Measurements from ENCODE around the gene KREMEN1. TPM values are rescaled to one million over a fixed set of nuclear protein-coding genes. Genes with fewer than 3 reads are reported as not detected.

KREMEN1 gene
- total and polyA plus RNA-seq, 4 donors: 1.2 to 22.6 (median 3.8) TPM

DNA sequence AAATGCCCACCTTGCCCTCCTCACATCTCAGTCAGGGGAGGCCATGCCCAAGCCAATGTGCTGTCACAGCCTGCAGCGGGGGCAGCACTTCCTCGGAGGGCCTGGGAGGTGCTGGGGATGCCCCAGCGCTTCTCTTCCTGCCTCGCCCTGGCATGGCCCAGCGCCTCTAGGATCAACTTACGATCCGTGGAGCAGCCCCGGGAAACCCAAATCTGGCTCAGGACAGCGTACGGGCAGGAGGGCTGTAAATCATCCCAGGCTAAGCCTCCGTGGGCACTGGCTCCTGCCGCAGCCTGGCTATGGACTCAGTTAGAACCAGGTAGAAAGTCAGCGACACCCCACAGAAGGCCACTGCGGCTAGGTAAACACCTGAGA lies 71.9 kb downstream of the KREMEN1 start:
- no peak overlapping the region for H3K4me3 ChIP-seq (ENCODE audit: low read depth in 1 of 3, low read length in 3 of 3)
- no peak overlapping the region for H3K27ac ChIP-seq (ENCODE audit: low read depth in 1 of 2, low read length in 2 of 2)
- 93% methylated on average over 14 of the region's 14 CpGs for WGBS
- H3K36me3 ChIP-seq (ENCODE audit: control insufficient read depth in 4 of 4, insufficient read depth in 3 of 4, low read depth in 1 of 4, low read length in 3 of 4): peaks cover 0 to 8% (median 3%) of the 10 kb centered on the region in 4 donors
- H3K4me1 ChIP-seq (ENCODE audit: control insufficient read depth in 4 of 4, insufficient read depth in 4 of 4, low read length in 3 of 4): peaks cover 0 to 4% (median 4%) of the 10 kb centered on the region in 4 donors
- no peaks in the 10 kb centered on the region for H3K9me3 ChIP-seq (ENCODE audit: control insufficient read depth in 4 of 4, low read length in 3 of 4)
- DNase-seq (ENCODE audit: low spot score): peak; percentile 14
- no peak overlapping the region for H3K9ac ChIP-seq (ENCODE audit: low read depth in 1 of 2, low read length in 2 of 2)
- no peaks in the 10 kb centered on the region for H3K27me3 ChIP-seq (ENCODE audit: control insufficient read depth in 4 of 4, insufficient read depth in 4 of 4, low read length in 3 of 4)
- no peak for TF ChIP-seq YY1 (IDR thresholded peaks at IDR 0.05)
- no peak for TF ChIP-seq RAD21 (IDR thresholded peaks at IDR 0.05)
- TF ChIP-seq HNF4A (conservative IDR thresholded peaks at IDR 0.05): no peak
- TF ChIP-seq, protein P1, sequence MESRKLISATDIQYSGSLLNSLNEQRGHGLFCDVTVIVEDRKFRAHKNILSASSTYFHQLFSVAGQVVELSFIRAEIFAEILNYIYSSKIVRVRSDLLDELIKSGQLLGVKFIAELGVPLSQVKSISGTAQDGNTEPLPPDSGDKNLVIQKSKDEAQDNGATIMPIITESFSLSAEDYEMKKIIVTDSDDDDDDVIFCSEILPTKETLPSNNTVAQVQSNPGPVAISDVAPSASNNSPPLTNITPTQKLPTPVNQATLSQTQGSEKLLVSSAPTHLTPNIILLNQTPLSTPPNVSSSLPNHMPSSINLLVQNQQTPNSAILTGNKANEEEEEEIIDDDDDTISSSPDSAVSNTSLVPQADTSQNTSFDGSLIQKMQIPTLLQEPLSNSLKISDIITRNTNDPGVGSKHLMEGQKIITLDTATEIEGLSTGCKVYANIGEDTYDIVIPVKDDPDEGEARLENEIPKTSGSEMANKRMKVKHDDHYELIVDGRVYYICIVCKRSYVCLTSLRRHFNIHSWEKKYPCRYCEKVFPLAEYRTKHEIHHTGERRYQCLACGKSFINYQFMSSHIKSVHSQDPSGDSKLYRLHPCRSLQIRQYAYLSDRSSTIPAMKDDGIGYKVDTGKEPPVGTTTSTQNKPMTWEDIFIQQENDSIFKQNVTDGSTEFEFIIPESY (IDR thresholded peaks at IDR 0.05): no peak
- TF ChIP-seq FOXA1 (IDR thresholded peaks at IDR 0.05): no peak
- TF ChIP-seq, protein P2, sequence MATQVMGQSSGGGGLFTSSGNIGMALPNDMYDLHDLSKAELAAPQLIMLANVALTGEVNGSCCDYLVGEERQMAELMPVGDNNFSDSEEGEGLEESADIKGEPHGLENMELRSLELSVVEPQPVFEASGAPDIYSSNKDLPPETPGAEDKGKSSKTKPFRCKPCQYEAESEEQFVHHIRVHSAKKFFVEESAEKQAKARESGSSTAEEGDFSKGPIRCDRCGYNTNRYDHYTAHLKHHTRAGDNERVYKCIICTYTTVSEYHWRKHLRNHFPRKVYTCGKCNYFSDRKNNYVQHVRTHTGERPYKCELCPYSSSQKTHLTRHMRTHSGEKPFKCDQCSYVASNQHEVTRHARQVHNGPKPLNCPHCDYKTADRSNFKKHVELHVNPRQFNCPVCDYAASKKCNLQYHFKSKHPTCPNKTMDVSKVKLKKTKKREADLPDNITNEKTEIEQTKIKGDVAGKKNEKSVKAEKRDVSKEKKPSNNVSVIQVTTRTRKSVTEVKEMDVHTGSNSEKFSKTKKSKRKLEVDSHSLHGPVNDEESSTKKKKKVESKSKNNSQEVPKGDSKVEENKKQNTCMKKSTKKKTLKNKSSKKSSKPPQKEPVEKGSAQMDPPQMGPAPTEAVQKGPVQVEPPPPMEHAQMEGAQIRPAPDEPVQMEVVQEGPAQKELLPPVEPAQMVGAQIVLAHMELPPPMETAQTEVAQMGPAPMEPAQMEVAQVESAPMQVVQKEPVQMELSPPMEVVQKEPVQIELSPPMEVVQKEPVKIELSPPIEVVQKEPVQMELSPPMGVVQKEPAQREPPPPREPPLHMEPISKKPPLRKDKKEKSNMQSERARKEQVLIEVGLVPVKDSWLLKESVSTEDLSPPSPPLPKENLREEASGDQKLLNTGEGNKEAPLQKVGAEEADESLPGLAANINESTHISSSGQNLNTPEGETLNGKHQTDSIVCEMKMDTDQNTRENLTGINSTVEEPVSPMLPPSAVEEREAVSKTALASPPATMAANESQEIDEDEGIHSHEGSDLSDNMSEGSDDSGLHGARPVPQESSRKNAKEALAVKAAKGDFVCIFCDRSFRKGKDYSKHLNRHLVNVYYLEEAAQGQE (IDR thresholded peaks at IDR 0.05): no peak
- TF ChIP-seq HNF4G (IDR thresholded peaks at IDR 0.05): no peak
- TF ChIP-seq, protein P3, sequence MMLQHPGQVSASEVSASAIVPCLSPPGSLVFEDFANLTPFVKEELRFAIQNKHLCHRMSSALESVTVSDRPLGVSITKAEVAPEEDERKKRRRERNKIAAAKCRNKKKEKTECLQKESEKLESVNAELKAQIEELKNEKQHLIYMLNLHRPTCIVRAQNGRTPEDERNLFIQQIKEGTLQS (IDR thresholded peaks at IDR 0.05): no peak
- no peak for TF ChIP-seq TAF1 (conservative IDR thresholded peaks at IDR 0.05)
- TF ChIP-seq GABPA (IDR thresholded peaks at IDR 0.05 in 1 of 2, conservative IDR thresholded peaks at IDR 0.05 in 1 of 2): no peak
- no peak for TF ChIP-seq FOXA2 (IDR thresholded peaks at IDR 0.05)
- no peak for TF ChIP-seq EGR1 (IDR thresholded peaks at IDR 0.05; ENCODE audit: low read depth in 2 of 2)
- TF ChIP-seq SP1 (IDR thresholded peaks at IDR 0.05): no peak
- TF ChIP-seq, protein P4, sequence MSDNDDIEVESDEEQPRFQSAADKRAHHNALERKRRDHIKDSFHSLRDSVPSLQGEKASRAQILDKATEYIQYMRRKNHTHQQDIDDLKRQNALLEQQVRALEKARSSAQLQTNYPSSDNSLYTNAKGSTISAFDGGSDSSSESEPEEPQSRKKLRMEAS (IDR thresholded peaks at IDR 0.05): no peak
- TF ChIP-seq NR2F2 (IDR thresholded peaks at IDR 0.05): no peak
- TF ChIP-seq RXRA (IDR thresholded peaks at IDR 0.05): no peak
- no peak for TF ChIP-seq JUND (IDR thresholded peaks at IDR 0.05)
- TF ChIP-seq, protein P5, sequence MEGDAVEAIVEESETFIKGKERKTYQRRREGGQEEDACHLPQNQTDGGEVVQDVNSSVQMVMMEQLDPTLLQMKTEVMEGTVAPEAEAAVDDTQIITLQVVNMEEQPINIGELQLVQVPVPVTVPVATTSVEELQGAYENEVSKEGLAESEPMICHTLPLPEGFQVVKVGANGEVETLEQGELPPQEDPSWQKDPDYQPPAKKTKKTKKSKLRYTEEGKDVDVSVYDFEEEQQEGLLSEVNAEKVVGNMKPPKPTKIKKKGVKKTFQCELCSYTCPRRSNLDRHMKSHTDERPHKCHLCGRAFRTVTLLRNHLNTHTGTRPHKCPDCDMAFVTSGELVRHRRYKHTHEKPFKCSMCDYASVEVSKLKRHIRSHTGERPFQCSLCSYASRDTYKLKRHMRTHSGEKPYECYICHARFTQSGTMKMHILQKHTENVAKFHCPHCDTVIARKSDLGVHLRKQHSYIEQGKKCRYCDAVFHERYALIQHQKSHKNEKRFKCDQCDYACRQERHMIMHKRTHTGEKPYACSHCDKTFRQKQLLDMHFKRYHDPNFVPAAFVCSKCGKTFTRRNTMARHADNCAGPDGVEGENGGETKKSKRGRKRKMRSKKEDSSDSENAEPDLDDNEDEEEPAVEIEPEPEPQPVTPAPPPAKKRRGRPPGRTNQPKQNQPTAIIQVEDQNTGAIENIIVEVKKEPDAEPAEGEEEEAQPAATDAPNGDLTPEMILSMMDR (IDR thresholded peaks at IDR 0.05; ENCODE audit: low read depth, low read length, missing input control): no peak

All from liver (tissue), 9 donors.